Measurements from ENCODE around the gene GABBR2.

Gene GABBR2

GRCh38 chr9:98251551-98251950 is 457.2 kb downstream of the GABBR2 start:
- no peak for DNase-seq (ENCODE audit: low read depth, low spot score)
- H3K4me3 ChIP-seq (ENCODE audit: low read length), result no peak overlapping the region

- no peak for DNase-seq (ENCODE audit: low read depth, low spot score)
- H3K4me3 ChIP-seq (ENCODE audit: low read length), result no peak overlapping the region
These were observed 459.0 kb downstream of the GABBR2 start for GRCh38 chr9:98249771-98250170.

- no peak overlapping the region for H3K4me3 ChIP-seq (ENCODE audit: low read length)
- no peak for DNase-seq (ENCODE audit: low read depth, low spot score)
These were observed 459.8 kb downstream of the GABBR2 start for GRCh38 chr9:98248737-98249474.

- no peak overlapping the region for H3K4me3 ChIP-seq (ENCODE audit: low read length)
- DNase-seq (ENCODE audit: low read depth, low spot score), result no peak
These were observed 460.7 kb downstream of the GABBR2 start for GRCh38 chr9:98247831-98248657.

GRCh38 chr9:98242426-98242825 is 466.3 kb downstream of the GABBR2 start:
- no peak for DNase-seq (ENCODE audit: low read depth, low spot score)
- H3K4me3 ChIP-seq (ENCODE audit: low read length), result no peak overlapping the region

GRCh38 chr9:98241357-98242300 is 467.1 kb downstream of the GABBR2 start:
- no peak for DNase-seq (ENCODE audit: low read depth, low spot score)
- H3K4me3 ChIP-seq (ENCODE audit: low read length), result no peak overlapping the region

- no peak overlapping the region for H3K4me3 ChIP-seq (ENCODE audit: low read length)
- DNase-seq (ENCODE audit: low read depth, low spot score), result no peak
These were observed 468.3 kb downstream of the GABBR2 start for GRCh38 chr9:98240475-98240874.
